HEK293T (cell line): ENCODE data around the gene ESPN.

Experiments
- ARNT ChIP-seq: fragments of 450-650 bp; IDR thresholded peaks from 2 replicates; pipeline ENCODE4 v1.6.1; 2017; ENCODE audit warnings: mild to moderate bottlenecking
- BHLHE40 ChIP-seq: fragments of 450-650 bp; IDR thresholded peaks from 2 replicates; pipeline ENCODE4 v1.6.1; 2016; ENCODE audit warnings: mild to moderate bottlenecking, moderate library complexity, borderline replicate concordance
- CTBP1 ChIP-seq: fragments of 450-650 bp; IDR thresholded peaks from 2 replicates; pipeline ENCODE4 v1.6.1; 2016; ENCODE audit warnings: borderline replicate concordance
- ELF4 ChIP-seq: fragments of 450-650 bp; IDR thresholded peaks from 2 replicates; pipeline ENCODE4 v1.6.1; 2017; ENCODE audit warnings: antibody characterized with exemption
- FOXK2 ChIP-seq: fragments of 450-650 bp; IDR thresholded peaks from 2 replicates; pipeline ENCODE4 v1.6.1; 2016; ENCODE audit warnings: mild to moderate bottlenecking
- FOXM1 ChIP-seq: fragments of 450-650 bp; IDR thresholded peaks from 2 replicates; pipeline ENCODE4 v1.6.1; 2017; ENCODE audit warnings: mild to moderate bottlenecking, borderline replicate concordance
- NFRKB ChIP-seq: fragments of 450-650 bp; IDR thresholded peaks from 2 replicates; pipeline ENCODE4 v1.6.1; 2016; ENCODE audit warnings: mild to moderate bottlenecking, moderate library complexity
- SP1 ChIP-seq: fragments of 450-650 bp; IDR thresholded peaks from 2 replicates; pipeline ENCODE4 v1.6.1; 2017
- SUZ12 ChIP-seq: fragments of 450-650 bp; IDR thresholded peaks from 2 replicates; pipeline ENCODE4 v1.6.1; 2016; ENCODE audit warnings: mild to moderate bottlenecking
- TF ChIP-seq, protein P1 (sequence below): fragments of 450-650 bp; IDR thresholded peaks from 2 replicates; pipeline ENCODE4 v1.6.1; 2016

DNA sequence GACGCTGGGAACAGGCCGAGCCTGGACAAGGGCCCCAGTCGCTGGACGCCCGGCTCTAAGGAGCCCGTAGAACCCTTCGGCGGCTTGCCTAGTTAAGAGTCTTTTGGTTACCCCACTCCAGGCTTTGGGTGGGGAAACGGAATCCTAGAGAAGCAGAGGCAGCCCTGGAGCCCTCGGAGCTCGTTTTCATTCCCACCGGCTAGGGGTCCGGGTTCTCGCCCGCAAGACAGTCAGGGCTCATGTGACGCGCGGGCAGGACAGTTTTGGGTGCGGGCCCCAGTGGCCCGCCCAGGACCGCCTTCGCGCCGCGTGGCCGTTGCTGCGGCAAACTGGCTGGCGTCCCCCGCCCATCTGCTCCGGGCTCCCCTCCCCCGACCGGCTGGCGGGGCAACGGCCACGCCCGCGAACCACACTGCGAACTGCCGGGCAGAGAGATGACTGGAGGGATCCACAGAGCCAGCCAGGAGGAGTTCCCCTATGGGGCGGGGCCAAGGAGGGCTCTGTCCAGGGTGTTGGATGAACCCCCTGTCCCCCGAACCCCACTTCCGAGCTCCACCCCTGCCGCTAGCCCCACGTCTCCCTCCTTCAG, 4.0 kb upstream of the ESPN start:
- TF ChIP-seq BHLHE40 (no peak), CTBP1 (no peak), SUZ12 (no peak), ELF4 (no peak), SP1 (no peak), FOXM1 (no peak), ARNT (no peak), NFRKB (no peak), FOXK2 (no peak)
- TF ChIP-seq, protein P1, sequence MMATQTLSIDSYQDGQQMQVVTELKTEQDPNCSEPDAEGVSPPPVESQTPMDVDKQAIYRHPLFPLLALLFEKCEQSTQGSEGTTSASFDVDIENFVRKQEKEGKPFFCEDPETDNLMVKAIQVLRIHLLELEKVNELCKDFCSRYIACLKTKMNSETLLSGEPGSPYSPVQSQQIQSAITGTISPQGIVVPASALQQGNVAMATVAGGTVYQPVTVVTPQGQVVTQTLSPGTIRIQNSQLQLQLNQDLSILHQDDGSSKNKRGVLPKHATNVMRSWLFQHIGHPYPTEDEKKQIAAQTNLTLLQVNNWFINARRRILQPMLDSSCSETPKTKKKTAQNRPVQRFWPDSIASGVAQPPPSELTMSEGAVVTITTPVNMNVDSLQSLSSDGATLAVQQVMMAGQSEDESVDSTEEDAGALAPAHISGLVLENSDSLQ: no peak
